NCI-H187 (cell line): ENCODE results near the gene IMMP1L.

Experiments used
- DNase-seq, 2 experiments: peaks; one replicate each; lab custom pipeline; 2025; lab: John Stamatoyannopoulos, UW

Gene IMMP1L

DNA sequence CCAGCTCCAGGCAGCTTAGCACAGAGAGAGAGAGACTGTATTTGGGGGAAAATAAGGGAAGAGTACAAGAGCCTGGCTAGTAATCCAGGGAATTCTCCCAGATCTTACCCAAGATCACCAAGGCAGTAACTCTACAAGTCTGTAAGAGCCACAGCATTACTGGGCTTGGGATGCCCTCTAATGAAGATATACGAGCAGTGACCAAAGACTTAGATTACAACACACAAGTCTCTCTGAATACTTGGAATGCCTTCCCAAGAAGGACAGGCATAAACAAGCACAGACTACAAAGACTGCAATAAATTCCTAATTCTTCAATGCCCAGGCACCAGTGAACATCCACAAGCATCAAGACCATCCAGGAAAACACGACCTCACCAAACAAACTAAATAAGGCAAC is 122.0 kb downstream of the IMMP1L start:
- no peak for DNase-seq

DNA sequence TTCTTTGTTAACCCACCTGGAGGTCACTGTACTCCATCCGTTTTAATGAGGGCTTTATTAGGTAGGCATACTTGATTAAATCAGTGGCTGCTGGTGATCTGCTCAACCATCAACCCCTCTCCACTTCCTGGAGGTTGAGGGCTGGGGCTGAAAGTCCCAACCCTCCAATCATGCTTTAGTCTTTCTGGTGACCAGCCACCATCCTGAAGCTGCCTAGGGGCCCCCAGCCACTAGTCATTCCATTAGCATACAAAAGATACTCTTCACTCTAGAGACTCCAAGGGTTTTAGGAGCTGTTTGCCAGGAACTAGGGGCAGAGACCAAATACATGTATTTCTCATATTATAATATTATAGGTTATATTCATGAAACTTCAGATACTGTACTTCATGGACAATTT is 126.3 kb downstream of the IMMP1L start:
- DNase-seq: no peak
